H9 (cell line): ENCODE results near the gene DNM2. TPM values are rescaled to one million over a fixed set of nuclear protein-coding genes. Genes with fewer than 3 reads are reported as not detected.
A peak's percentile ranks its signal among the peaks of the same experiment; 100 is the strongest.

ENCODE experiments used
- DNase-seq: peaks from one replicate; pipeline ENCODE4 v3.0.0-alpha.2; 2017
- H2AFZ ChIP-seq: one replicate; pipeline ENCODE4 v1.6.1; 2013; ENCODE audit warnings: mild to moderate bottlenecking, low read length, control low read depth, moderate library complexity
- H2AK5ac ChIP-seq: 2 replicates; pipeline ENCODE4 v1.6.1; 2013; ENCODE audit warnings: low read length, control low read depth, mixed read lengths; ENCODE audit not compliant: insufficient read length
- H2BK120ac ChIP-seq: one replicate; pipeline ENCODE4 v1.6.1; 2013; ENCODE audit warnings: low read depth, mild to moderate bottlenecking, low read length, control low read depth, inconsistent platforms; ENCODE audit not compliant: poor library complexity, severe bottlenecking
- H2BK12ac ChIP-seq: 2 replicates; pipeline ENCODE4 v1.6.1; 2013; ENCODE audit warnings: low read length, control low read depth, mixed read lengths, low read depth; ENCODE audit not compliant: insufficient read length
- H2BK15ac ChIP-seq: 2 replicates; pipeline ENCODE4 v1.6.1; 2013; ENCODE audit warnings: low read depth, low read length, control low read depth
- H2BK20ac ChIP-seq: one replicate; pipeline ENCODE4 v1.6.1; 2013; ENCODE audit warnings: low read depth, mild to moderate bottlenecking, low read length, control low read depth, inconsistent platforms; ENCODE audit not compliant: poor library complexity, severe bottlenecking
- H2BK5ac ChIP-seq: 2 replicates; pipeline ENCODE4 v1.6.1; 2013; ENCODE audit warnings: low read length, control low read depth, mixed read lengths; ENCODE audit not compliant: insufficient read length
- H3K14ac ChIP-seq: 2 replicates; pipeline ENCODE4 v1.6.1; 2013; ENCODE audit warnings: low read length, control low read depth; ENCODE audit not compliant: insufficient read depth
- H3K18ac ChIP-seq: 2 replicates; pipeline ENCODE4 v1.6.1; 2013; ENCODE audit warnings: low read depth, mild to moderate bottlenecking, mixed read lengths, low read length, control low read depth; ENCODE audit not compliant: insufficient read length
- H3K23ac ChIP-seq: 2 replicates; pipeline ENCODE4 v1.6.1; 2013; ENCODE audit warnings: low read length, control low read depth, mixed read lengths, low read depth; ENCODE audit not compliant: insufficient read length
- H3K23me2 ChIP-seq: 2 replicates; pipeline ENCODE4 v1.6.1; 2013; ENCODE audit warnings: low read depth, mild to moderate bottlenecking, mixed read lengths, low read length, control low read depth; ENCODE audit not compliant: insufficient read length, poor library complexity, severe bottlenecking
- H3K27ac ChIP-seq: 2 replicates; pipeline ENCODE4 v1.5.1; 2013; ENCODE audit warnings: low read length, control low read depth, mixed read lengths, low read depth; ENCODE audit not compliant: insufficient read length
- H3K27me3 ChIP-seq: 2 replicates; pipeline ENCODE4 v1.6.1; 2013; ENCODE audit warnings: low read length, control low read depth, inconsistent platforms; ENCODE audit not compliant: insufficient read depth
- H3K4ac ChIP-seq: 2 replicates; pipeline ENCODE4 v1.6.1; 2013; ENCODE audit warnings: low read depth, mild to moderate bottlenecking, control low read depth, inconsistent platforms, low read length, moderate library complexity
- H3K4me1 ChIP-seq: 2 replicates; pipeline ENCODE4 v1.6.1; 2013; ENCODE audit warnings: low read length, control low read depth, inconsistent platforms; ENCODE audit not compliant: insufficient read depth
- H3K4me2 ChIP-seq: 2 replicates; pipeline ENCODE4 v1.6.1; 2013; ENCODE audit warnings: low read length, control low read depth, mixed read lengths; ENCODE audit not compliant: insufficient read length, insufficient read depth
- H3K56ac ChIP-seq: 2 replicates; pipeline ENCODE4 v1.6.1; 2013; ENCODE audit warnings: low read depth, mild to moderate bottlenecking, mixed read lengths, low read length, control low read depth; ENCODE audit not compliant: insufficient read length
- H3K79me1 ChIP-seq: 2 replicates; pipeline ENCODE4 v1.6.1; 2013; ENCODE audit warnings: low read depth, mild to moderate bottlenecking, moderate library complexity, low read length, control low read depth, inconsistent platforms; ENCODE audit not compliant: insufficient read depth, poor library complexity, severe bottlenecking
- H3K79me2 ChIP-seq: 2 replicates; pipeline ENCODE4 v1.6.1; 2013; ENCODE audit warnings: low read length, control low read depth, inconsistent platforms; ENCODE audit not compliant: insufficient read depth
- H3K9ac ChIP-seq: 2 replicates; pipeline ENCODE4 v1.6.1; 2013; ENCODE audit warnings: low read length, control low read depth, mixed read lengths; ENCODE audit not compliant: insufficient read length; ENCODE audit errors: extremely low read depth
- H3K9me3 ChIP-seq: one replicate; pipeline ENCODE4 v1.6.1; 2013; ENCODE audit warnings: low read depth, low read length, inconsistent platforms; ENCODE audit not compliant: control insufficient read depth
- H3T11ph ChIP-seq: one replicate; pipeline ENCODE4 v1.6.1; 2013; ENCODE audit warnings: mild to moderate bottlenecking, low read length, control low read depth, inconsistent platforms
- H4K20me1 ChIP-seq: one replicate; pipeline ENCODE4 v1.6.1; 2013; ENCODE audit not compliant: control insufficient read depth, insufficient read length, insufficient read depth
- H4K5ac ChIP-seq: 2 replicates; pipeline ENCODE4 v1.6.1; 2013; ENCODE audit warnings: low read depth, mild to moderate bottlenecking, mixed read lengths, low read length, control low read depth; ENCODE audit not compliant: insufficient read length
- H4K8ac ChIP-seq: replicated peaks from 2 replicates; pipeline ENCODE4 v1.6.1; 2013; ENCODE audit warnings: low read length, control low read depth, mixed read lengths, low read depth; ENCODE audit not compliant: insufficient read length
- H4K91ac ChIP-seq: 2 replicates; pipeline ENCODE4 v1.6.1; 2013; ENCODE audit warnings: low read depth, mild to moderate bottlenecking, moderate library complexity, mixed read lengths, low read length, control low read depth; ENCODE audit not compliant: insufficient read length
- H3K27ac Mint-ChIP-seq, 3 experiments: 2 replicates in 2 of 3; 3 replicates in 1 of 3; pipeline ENCODE4 v1.8.0; 2020 to 2021; ENCODE audit warnings: mixed read lengths in 3 of 3, mild to moderate bottlenecking in 1 of 3, moderate library complexity in 1 of 3
- H3K27me3 Mint-ChIP-seq: 2 replicates; pipeline ENCODE4 v1.8.0; 2021; ENCODE audit warnings: low read depth, mild to moderate bottlenecking, moderate library complexity, mixed read lengths
- H3K36me3 Mint-ChIP-seq, 3 experiments: 2 replicates in 2 of 3; 3 replicates in 1 of 3; pipeline ENCODE4 v1.8.0; 2020 to 2021; ENCODE audit warnings: low read depth in 3 of 3, mixed read lengths in 3 of 3; ENCODE audit not compliant: insufficient read depth in 1 of 3
- H3K4me1 Mint-ChIP-seq, 2 experiments: 2 replicates each; pipeline ENCODE4 v1.8.0; 2020; ENCODE audit warnings: mixed read lengths in 2 of 2
- H3K4me3 Mint-ChIP-seq, 2 experiments: 2 replicates in 1 of 2; 3 replicates in 1 of 2; pipeline ENCODE4 v1.8.0; 2020 to 2021; ENCODE audit warnings: mild to moderate bottlenecking in 2 of 2, mixed read lengths in 2 of 2, moderate library complexity in 1 of 2
- H3K9me3 Mint-ChIP-seq, 2 experiments: 2 replicates in 1 of 2; 3 replicates in 1 of 2; pipeline ENCODE4 v1.8.0; 2020; ENCODE audit warnings: mild to moderate bottlenecking in 2 of 2, mixed read lengths in 2 of 2, moderate library complexity in 1 of 2
- WGBS: extraction: QIAGEN DNeasy Blood & Tissue Kit; methylation state at CpG from one replicate; pipeline ENCODE4 v1.1.7; 2013; ENCODE audit warnings: missing lambda C conversion rate, low lambda C conversion rate, mixed read lengths; ENCODE audit not compliant: insufficient read length; ENCODE audit errors: extremely low coverage; 5-methylcytosine and 5-hydroxymethylcytosine counted together
- microRNA-seq: library from miRNA; unstranded; fragments of <30 nt; microRNA quantifications from one replicate; pipeline ENCODE4, GENCODE V29; 2020; ENCODE audit warnings: borderline microRNAs expressed
- total RNA-seq: library from RNA; stranded (reverse); gene quantifications from 2 replicates; pipeline ENCODE4 v1.2.1, GENCODE V29; 2021
- TF ChIP-seq, protein P1 (sequence below): fragments of 200-600 bp; sonication (generic); conservative IDR thresholded peaks from 3 replicates; pipeline ENCODE4 v1.8.0; 2021; ENCODE audit warnings: antibody characterized with exemption, mild to moderate bottlenecking

The DNM2 gene
- total RNA-seq, 1 experiment from 2014 or later: 152 TPM

DNA sequence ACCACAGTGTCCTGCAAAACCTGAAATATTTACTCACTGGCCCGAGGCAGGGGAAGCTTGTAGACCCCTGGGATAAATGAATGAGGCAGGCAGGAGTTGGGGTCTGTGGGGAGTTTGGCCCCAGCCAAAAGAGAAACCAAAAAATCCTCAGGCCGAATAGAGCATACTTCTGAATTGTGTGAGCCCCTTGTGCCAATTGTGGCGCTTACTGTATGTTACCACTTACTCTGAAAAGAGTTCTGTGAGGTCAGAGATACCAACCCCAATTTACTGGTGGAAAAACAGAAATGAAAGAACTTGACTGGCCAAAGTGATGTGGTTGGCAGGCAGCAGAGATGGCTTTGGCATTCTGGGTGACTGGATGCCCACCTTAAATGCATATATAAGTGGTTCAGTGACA is 160.4 kb downstream of the DNM2 start:
- H2BK120ac ChIP-seq: no peak overlapping the region
- H3T11ph ChIP-seq: no peak overlapping the region
- DNase-seq: no peak
- no peak overlapping the region for H2BK12ac ChIP-seq
- peaks cover 3% of the 10 kb centered on the region for H4K20me1 ChIP-seq
- no peak overlapping the region for H2BK15ac ChIP-seq
- no peak overlapping the region for H3K9ac ChIP-seq
- no peaks in the 10 kb centered on the region for H3K9me3 Mint-ChIP-seq
- no CpG with 5 or more reads among the region's 3 CpGs for WGBS
- no peak overlapping the region for H3K27ac ChIP-seq
- H3K79me1 ChIP-seq: peaks cover 7% of the 10 kb centered on the region
- H2BK5ac ChIP-seq: no peak overlapping the region
- no peaks in the 10 kb centered on the region for H3K9me3 ChIP-seq
- no peak overlapping the region for H4K8ac ChIP-seq
- H4K5ac ChIP-seq: no peak overlapping the region
- peak overlapping the region; percentile 98 to 99 (median 98) for H3K27ac Mint-ChIP-seq
- H3K14ac ChIP-seq: no peak overlapping the region
- H3K18ac ChIP-seq: no peak overlapping the region
- peaks cover 34% of the 10 kb centered on the region; the same call in 1 of the 2 replicates for H3K79me2 ChIP-seq
- TF ChIP-seq, protein P1, sequence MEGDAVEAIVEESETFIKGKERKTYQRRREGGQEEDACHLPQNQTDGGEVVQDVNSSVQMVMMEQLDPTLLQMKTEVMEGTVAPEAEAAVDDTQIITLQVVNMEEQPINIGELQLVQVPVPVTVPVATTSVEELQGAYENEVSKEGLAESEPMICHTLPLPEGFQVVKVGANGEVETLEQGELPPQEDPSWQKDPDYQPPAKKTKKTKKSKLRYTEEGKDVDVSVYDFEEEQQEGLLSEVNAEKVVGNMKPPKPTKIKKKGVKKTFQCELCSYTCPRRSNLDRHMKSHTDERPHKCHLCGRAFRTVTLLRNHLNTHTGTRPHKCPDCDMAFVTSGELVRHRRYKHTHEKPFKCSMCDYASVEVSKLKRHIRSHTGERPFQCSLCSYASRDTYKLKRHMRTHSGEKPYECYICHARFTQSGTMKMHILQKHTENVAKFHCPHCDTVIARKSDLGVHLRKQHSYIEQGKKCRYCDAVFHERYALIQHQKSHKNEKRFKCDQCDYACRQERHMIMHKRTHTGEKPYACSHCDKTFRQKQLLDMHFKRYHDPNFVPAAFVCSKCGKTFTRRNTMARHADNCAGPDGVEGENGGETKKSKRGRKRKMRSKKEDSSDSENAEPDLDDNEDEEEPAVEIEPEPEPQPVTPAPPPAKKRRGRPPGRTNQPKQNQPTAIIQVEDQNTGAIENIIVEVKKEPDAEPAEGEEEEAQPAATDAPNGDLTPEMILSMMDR: no peak
- peaks cover 11% of the 10 kb centered on the region; the same call in 1 of the 2 replicates for H3K4me1 ChIP-seq
- H3K4me2 ChIP-seq: no peak overlapping the region
- H2AFZ ChIP-seq: no peak overlapping the region
- no peak overlapping the region; a peak in 1 of 5 replicates for H3K4me3 Mint-ChIP-seq
- peak overlapping the region; percentile 85 for H2AK5ac ChIP-seq
- H3K27me3 ChIP-seq: no peaks in the 10 kb centered on the region
- peaks cover 5 to 24% (median 7%) of the 10 kb centered on the region in 3 experiments; a peak in 5 of 7 replicates for H3K36me3 Mint-ChIP-seq
- H4K91ac ChIP-seq: no peak overlapping the region
- no peak overlapping the region for H3K56ac ChIP-seq
- no peak overlapping the region for H2BK20ac ChIP-seq
- H3K4me1 Mint-ChIP-seq: peaks cover 40 to 45% of the 10 kb centered on the region in 2 experiments
- no peaks in the 10 kb centered on the region for H3K23me2 ChIP-seq
- H3K23ac ChIP-seq: no peak overlapping the region
- no peak overlapping the region for H3K4ac ChIP-seq
- no peaks in the 10 kb centered on the region for H3K27me3 Mint-ChIP-seq

Small RNA genes within 50 kb of the gene (microRNA-seq; reads per million reads assigned to microRNA genes)
- gene MIR199A1: not detected
- gene MIR4748: not detected
- gene MIR638: not detected
- not detected for gene MIR6793

Other genes starting within 250 kb of the DNM2 start
- gene KEAP1, start 214.7 kb upstream of the DNM2 start, total RNA-seq: 88.7 and 101 TPM in 2 replicates
- 7.1 and 8.1 TPM in 2 replicates for gene S1PR5, start 200.6 kb upstream of the DNM2 start, total RNA-seq
- 55.2 and 55.8 TPM in 2 replicates for gene ATG4D, start 174.2 kb upstream of the DNM2 start, total RNA-seq
- gene KRI1, start 152.1 kb upstream of the DNM2 start, total RNA-seq: 57.4 and 63.8 TPM in 2 replicates
- gene CDKN2D, start 149.1 kb upstream of the DNM2 start, total RNA-seq: 2.8 and 3.7 TPM in 2 replicates
- gene AP1M2, start 130.8 kb upstream of the DNM2 start, total RNA-seq: 146 and 150 TPM in 2 replicates
- gene SLC44A2, start 92.5 kb upstream of the DNM2 start, total RNA-seq: 111 and 121 TPM in 2 replicates
- gene ILF3, start 63.7 kb upstream of the DNM2 start, total RNA-seq: 787 and 841 TPM in 2 replicates
- 63.1 and 63.6 TPM in 2 replicates for gene QTRT1, start 16.6 kb upstream of the DNM2 start, total RNA-seq
- 32.1 and 32.3 TPM in 2 replicates for gene TMED1, start 118.1 kb downstream of the DNM2 start, total RNA-seq
- gene C19orf38, start 130.3 kb downstream of the DNM2 start, total RNA-seq: 0.20 TPM in 1 of 2 replicates, not detected in the other
- gene CARM1, start 153.5 kb downstream of the DNM2 start, total RNA-seq: 111 and 113 TPM in 2 replicates
- gene YIPF2, start 210.6 kb downstream of the DNM2 start, total RNA-seq: 58.2 and 60.2 TPM in 2 replicates
- gene TIMM29, start 210.7 kb downstream of the DNM2 start, total RNA-seq: 23.4 and 26.8 TPM in 2 replicates
- 245 and 261 TPM in 2 replicates for gene SMARCA4, start 243.0 kb downstream of the DNM2 start, total RNA-seq